Measurements from ENCODE around the gene SCEL.
"Not testable (repeated sequence)": the region's sequence is repeated elsewhere in the genome, so short reads cannot be mapped to it uniquely, and the experiment has no call there.

Gene SCEL

GRCh38 chr13:77662301-77662700 lies 126.8 kb downstream of the SCEL start:
- DNase-seq (ENCODE audit: low read depth in 2 of 2), result not testable (repeated sequence)

GRCh38 chr13:77662831-77663230 lies 127.3 kb downstream of the SCEL start:
- DNase-seq (ENCODE audit: low read depth in 2 of 2), result not testable (repeated sequence)

- DNase-seq (ENCODE audit: low read depth in 2 of 2), result no peak
Measured at GRCh38 chr13:77674852-77675251, 139.3 kb downstream of the SCEL start.

GRCh38 chr13:77678691-77679235 lies 143.3 kb downstream of the SCEL start:
- no peak for DNase-seq (ENCODE audit: low read depth in 2 of 2)

- DNase-seq (ENCODE audit: low read depth in 2 of 2), result no peak
Measured at GRCh38 chr13:77687799-77688198, 152.3 kb downstream of the SCEL start.

- DNase-seq (ENCODE audit: low read depth in 2 of 2), result no peak
Measured at GRCh38 chr13:77691871-77692270, 156.4 kb downstream of the SCEL start.

GRCh38 chr13:77692746-77693448 lies 157.4 kb downstream of the SCEL start:
- no peak for DNase-seq (ENCODE audit: low read depth in 2 of 2)

GRCh38 chr13:77693449-77693940 lies 158.0 kb downstream of the SCEL start:
- DNase-seq (ENCODE audit: low read depth in 2 of 2), result no peak
